Calu3 (cell line): ENCODE measurements around the gene OCEL1. TPM values are rescaled to one million over a fixed set of nuclear protein-coding genes. Genes with fewer than 3 reads are reported as not detected.
A peak's percentile ranks its signal among the peaks of the same experiment; 100 is the strongest.

Experiments used
- BruUV-seq: library from RNA; stranded (reverse); fragments of 400-500 nt; replicated peaks from 2 replicates; lab custom pipeline; 2021; lab: Mats Ljungman, UMichigan
- CTCF ChIA-PET: fragments of 300-600 bp; sonication (Branson Sonifier 250); formaldehyde crosslinking; loops from one replicate; lab custom pipeline; 2022; ENCODE audit warnings: antibody characterized with exemption; lab: Charles Lee
- DNase-seq: peaks from one replicate; pipeline ENCODE4 v3.0.0; 2022
- H3K27ac Mint-ChIP-seq: one replicate; pipeline ENCODE4 v1.8.0; 2022; ENCODE audit warnings: mixed read lengths; ENCODE audit not compliant: unreplicated experiment
- H3K27me3 Mint-ChIP-seq: one replicate; pipeline ENCODE4 v1.8.0; 2022; ENCODE audit warnings: mixed read lengths; ENCODE audit not compliant: unreplicated experiment
- H3K36me3 Mint-ChIP-seq: one replicate; pipeline ENCODE4 v1.8.0; 2022; ENCODE audit warnings: mild to moderate bottlenecking, moderate library complexity, mixed read lengths; ENCODE audit not compliant: insufficient read depth, unreplicated experiment
- H3K4me1 Mint-ChIP-seq: one replicate; pipeline ENCODE4 v1.8.0; 2022; ENCODE audit warnings: mild to moderate bottlenecking, low read depth, mixed read lengths; ENCODE audit not compliant: unreplicated experiment
- H3K4me3 Mint-ChIP-seq: one replicate; pipeline ENCODE4 v1.8.0; 2022; ENCODE audit warnings: mild to moderate bottlenecking, low read depth, moderate library complexity, mixed read lengths; ENCODE audit not compliant: unreplicated experiment
- H3K9me3 Mint-ChIP-seq: one replicate; pipeline ENCODE4 v1.8.0; 2022; ENCODE audit warnings: low read depth, mixed read lengths; ENCODE audit not compliant: unreplicated experiment
- intact Hi-C: fragments of 100-400 bp; cut with micrococcal nuclease; formaldehyde crosslinking; loops from one replicate; pipeline ENCODE4 v1.10.0; 2022; ENCODE audit not compliant: unreplicated experiment
- total RNA-seq: library from RNA; stranded (reverse); gene quantifications from 2 replicates; pipeline ENCODE4 v1.2.3, GENCODE V29; 2022
- TF ChIP-seq, protein P1 (sequence below): fragments of 200-600 bp; IDR thresholded peaks from one replicate; pipeline ENCODE4 v1.8.0; 2022; ENCODE audit warnings: antibody characterized with exemption; ENCODE audit not compliant: unreplicated experiment

Gene OCEL1
- total RNA-seq, 1 experiment from 2014 or later, result 12.2 TPM

DNA sequence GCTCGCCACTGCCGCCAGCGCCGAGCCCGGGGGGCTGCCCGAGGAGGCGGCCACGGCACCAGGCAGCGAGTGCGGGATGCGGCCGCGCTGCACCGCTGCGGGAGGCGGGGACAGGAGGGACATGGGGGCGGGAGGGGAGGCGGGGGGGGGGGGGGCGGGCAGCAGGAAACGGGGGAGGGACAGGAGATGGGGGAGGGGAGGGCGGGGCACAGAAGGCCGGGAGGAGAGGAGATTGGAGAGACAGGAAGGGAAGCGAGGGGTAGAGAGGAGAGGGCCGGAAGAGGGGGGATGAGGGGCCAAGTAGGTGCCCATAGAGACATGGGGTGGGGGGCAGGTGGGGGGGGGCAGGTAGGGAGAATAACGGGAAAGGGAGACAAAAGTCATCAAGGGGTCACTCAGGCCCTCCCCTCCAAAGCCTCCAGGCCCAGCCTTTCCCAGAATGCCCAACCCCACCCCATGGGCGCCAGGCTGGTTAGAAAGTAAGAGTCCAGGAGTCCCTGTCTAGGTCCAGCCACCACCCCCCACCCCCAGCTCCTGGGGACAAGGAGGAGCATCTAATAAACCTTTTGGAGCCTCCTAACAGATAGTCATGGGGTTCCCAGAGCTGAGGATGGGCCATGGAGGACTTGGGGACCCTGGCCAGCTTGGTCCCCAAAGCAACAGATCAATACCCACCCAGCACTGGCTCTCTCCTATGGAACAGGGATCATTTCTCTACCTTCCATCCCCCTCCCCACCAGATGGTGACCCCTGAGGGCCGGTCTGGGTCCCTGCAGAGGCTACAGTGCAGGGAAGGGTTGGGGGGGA lies 10.1 kb downstream of the OCEL1 start:
- Mint-ChIP-seq H3K9me3 (no peaks in the 10 kb centered on the region), H3K4me3 (peak overlapping the region; percentile 63), H3K4me1 (peaks cover 8% of the 10 kb centered on the region), H3K27ac (no peak overlapping the region), H3K36me3 (peaks cover 41% of the 10 kb centered on the region), H3K27me3 (no peaks in the 10 kb centered on the region)
- CTCF ChIA-PET, result no interaction called here
- intact Hi-C loops, result no loop called here
- TF ChIP-seq, protein P1, sequence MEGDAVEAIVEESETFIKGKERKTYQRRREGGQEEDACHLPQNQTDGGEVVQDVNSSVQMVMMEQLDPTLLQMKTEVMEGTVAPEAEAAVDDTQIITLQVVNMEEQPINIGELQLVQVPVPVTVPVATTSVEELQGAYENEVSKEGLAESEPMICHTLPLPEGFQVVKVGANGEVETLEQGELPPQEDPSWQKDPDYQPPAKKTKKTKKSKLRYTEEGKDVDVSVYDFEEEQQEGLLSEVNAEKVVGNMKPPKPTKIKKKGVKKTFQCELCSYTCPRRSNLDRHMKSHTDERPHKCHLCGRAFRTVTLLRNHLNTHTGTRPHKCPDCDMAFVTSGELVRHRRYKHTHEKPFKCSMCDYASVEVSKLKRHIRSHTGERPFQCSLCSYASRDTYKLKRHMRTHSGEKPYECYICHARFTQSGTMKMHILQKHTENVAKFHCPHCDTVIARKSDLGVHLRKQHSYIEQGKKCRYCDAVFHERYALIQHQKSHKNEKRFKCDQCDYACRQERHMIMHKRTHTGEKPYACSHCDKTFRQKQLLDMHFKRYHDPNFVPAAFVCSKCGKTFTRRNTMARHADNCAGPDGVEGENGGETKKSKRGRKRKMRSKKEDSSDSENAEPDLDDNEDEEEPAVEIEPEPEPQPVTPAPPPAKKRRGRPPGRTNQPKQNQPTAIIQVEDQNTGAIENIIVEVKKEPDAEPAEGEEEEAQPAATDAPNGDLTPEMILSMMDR, result no peak
- no peak for DNase-seq
- BruUV-seq, result no TSS peak

- Mint-ChIP-seq H3K4me1 (peaks cover 8% of the 10 kb centered on the region), H3K4me3 (no peak overlapping the region), H3K9me3 (no peaks in the 10 kb centered on the region), H3K27ac (no peak overlapping the region), H3K36me3 (peaks cover 33% of the 10 kb centered on the region), H3K27me3 (no peaks in the 10 kb centered on the region)
- TF ChIP-seq, protein P1, result no peak
- no TSS peak for BruUV-seq
- intact Hi-C loops, result no loop called here
- no peak for DNase-seq
- CTCF ChIA-PET, result no interaction called here
Observed at GRCh38 chr19:17236811-17237543, 11.0 kb downstream of the OCEL1 start.

GRCh38 chr19:17237747-17238706 lies 12.0 kb downstream of the OCEL1 start:
- CTCF ChIA-PET, result no interaction called here
- peaks cover 33% of the 10 kb centered on the region for H3K36me3 Mint-ChIP-seq
- peaks cover 13% of the 10 kb centered on the region for H3K4me1 Mint-ChIP-seq
- no peak for DNase-seq
- H3K27ac Mint-ChIP-seq, result no peak overlapping the region
- no peaks in the 10 kb centered on the region for H3K27me3 Mint-ChIP-seq
- no peak overlapping the region for H3K4me3 Mint-ChIP-seq
- no TSS peak for BruUV-seq
- intact Hi-C loops, result no loop called here
- TF ChIP-seq, protein P1, result no peak
- no peaks in the 10 kb centered on the region for H3K9me3 Mint-ChIP-seq
